Transverse colon (tissue), 4 donors: ENCODE data around the gene JAZF1.

Source experiments
- EP300 ChIP-seq: sonication (generic); formaldehyde crosslinking; IDR thresholded peaks from one replicate; pipeline ENCODE4 v1.6.1; 2017; ENCODE audit warnings: antibody characterized with exemption, low read depth
- POLR2A ChIP-seq: fragments of 450-650 bp; IDR thresholded peaks from one replicate; pipeline ENCODE4 v1.6.1; 2016; ENCODE audit warnings: antibody characterized with exemption, mild to moderate bottlenecking, moderate library complexity
- POLR2AphosphoS5 ChIP-seq, 3 donors: sonication (generic); formaldehyde crosslinking; IDR thresholded peaks; one replicate each; pipeline ENCODE4 v1.6.1; 2016; ENCODE audit warnings: antibody characterized with exemption in 3 of 3
- TF ChIP-seq, protein P1 (sequence below), 5 experiments: fragments of 200-600 bp in 3 of 5; fragments of 450-650 bp in 2 of 5; sonication (generic) in 3 of 5; IDR thresholded peaks; 1 replicate in 2 of 5; 2 replicates in 3 of 5; pipeline ENCODE4 v1.5.1; 2016 to 2017; ENCODE audit warnings: antibody characterized with exemption in 5 of 5, inconsistent platforms in 3 of 5, mild to moderate bottlenecking in 2 of 5, moderate library complexity in 1 of 5

DNA sequence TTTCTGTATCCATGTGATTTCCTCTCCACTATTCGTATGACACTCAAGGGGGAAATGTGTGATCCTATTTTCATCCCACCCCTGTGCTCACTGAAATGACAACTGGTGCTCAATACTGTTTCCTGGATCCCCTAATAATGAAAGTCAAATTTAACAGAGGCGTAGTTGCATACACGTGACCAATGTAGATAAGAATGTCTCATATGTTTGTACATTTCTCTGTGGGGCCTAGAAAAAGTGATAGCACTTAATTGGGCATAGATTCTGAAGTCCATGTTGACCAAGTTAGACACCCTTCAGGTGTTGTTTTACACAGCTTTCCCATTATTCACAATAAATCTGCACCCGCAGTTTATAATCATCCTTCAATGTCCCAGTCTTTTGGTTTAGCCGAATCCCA, 59.1 kb downstream of the JAZF1 start:
- TF ChIP-seq POLR2AphosphoS5 (IDR thresholded peaks at IDR 0.05) (no peak), POLR2A (no peak), EP300 (no peak)
- TF ChIP-seq, protein P1, sequence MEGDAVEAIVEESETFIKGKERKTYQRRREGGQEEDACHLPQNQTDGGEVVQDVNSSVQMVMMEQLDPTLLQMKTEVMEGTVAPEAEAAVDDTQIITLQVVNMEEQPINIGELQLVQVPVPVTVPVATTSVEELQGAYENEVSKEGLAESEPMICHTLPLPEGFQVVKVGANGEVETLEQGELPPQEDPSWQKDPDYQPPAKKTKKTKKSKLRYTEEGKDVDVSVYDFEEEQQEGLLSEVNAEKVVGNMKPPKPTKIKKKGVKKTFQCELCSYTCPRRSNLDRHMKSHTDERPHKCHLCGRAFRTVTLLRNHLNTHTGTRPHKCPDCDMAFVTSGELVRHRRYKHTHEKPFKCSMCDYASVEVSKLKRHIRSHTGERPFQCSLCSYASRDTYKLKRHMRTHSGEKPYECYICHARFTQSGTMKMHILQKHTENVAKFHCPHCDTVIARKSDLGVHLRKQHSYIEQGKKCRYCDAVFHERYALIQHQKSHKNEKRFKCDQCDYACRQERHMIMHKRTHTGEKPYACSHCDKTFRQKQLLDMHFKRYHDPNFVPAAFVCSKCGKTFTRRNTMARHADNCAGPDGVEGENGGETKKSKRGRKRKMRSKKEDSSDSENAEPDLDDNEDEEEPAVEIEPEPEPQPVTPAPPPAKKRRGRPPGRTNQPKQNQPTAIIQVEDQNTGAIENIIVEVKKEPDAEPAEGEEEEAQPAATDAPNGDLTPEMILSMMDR (IDR thresholded peaks at IDR 0.05) = no peak
